Subcutaneous adipose tissue (tissue), 4 donors: ENCODE results near the gene WFDC10B. TPM values are rescaled to one million over a fixed set of nuclear protein-coding genes. Genes with fewer than 3 reads are reported as not detected.

Source experiments
- CTCF ChIP-seq: fragments of 450-650 bp; IDR thresholded peaks from one replicate; pipeline ENCODE4 v1.5.1; 2016; ENCODE audit warnings: low read depth, mild to moderate bottlenecking, control low read depth, antibody characterized with exemption, moderate library complexity
- small RNA-seq: library from RNA; depleted of rRNA; stranded (forward); fragments of <200 nt; gene quantifications from one replicate; pipeline ENCODE3, GENCODE V24; 2016
- total RNA-seq, 4 donors: library from RNA; depleted of rRNA; stranded (reverse); fragments of >200 nt; gene quantifications; one replicate each; pipeline ENCODE4 v1.1.0, GENCODE V29; 2016

Gene WFDC10B
- total RNA-seq, 4 donors from 2014 or later = not detected

- no peak for TF ChIP-seq CTCF
Observed at GRCh38 chr20:45639687-45640086, 65.1 kb downstream of the WFDC10B start.

GRCh38 chr20:45636513-45636912 is 68.3 kb downstream of the WFDC10B start:
- TF ChIP-seq CTCF = no peak

Small RNA genes lying within 50 kb of the gene (small RNA-seq; reads per million reads assigned to genes)
- gene MIR3617 (not detected), gene SPINT5P (not detected)

Other genes with a start within 250 kb of the WFDC10B start
- gene WFDC2, start 235.3 kb downstream of the WFDC10B start, total RNA-seq = 1 to 10 TPM in 1 of 4 donors, not detected in 3; 2.6 TPM
- not detected for gene SPINT3, start 189.4 kb downstream of the WFDC10B start, total RNA-seq
- not detected for gene WFDC6, start 165.5 kb downstream of the WFDC10B start, total RNA-seq
- not detected for gene EPPIN, start 157.6 kb downstream of the WFDC10B start, total RNA-seq
- not detected for gene WFDC8, start 125.7 kb downstream of the WFDC10B start, total RNA-seq
- gene WFDC10A, start 75.3 kb downstream of the WFDC10B start, total RNA-seq = not detected
- gene WFDC9, start 73.7 kb downstream of the WFDC10B start, total RNA-seq = not detected
- not detected for gene WFDC11, start 34.8 kb downstream of the WFDC10B start, total RNA-seq
- gene WFDC13, start 3.0 kb downstream of the WFDC10B start, total RNA-seq = not detected
- gene SPINT4, start 17.3 kb upstream of the WFDC10B start, total RNA-seq = not detected
- gene WFDC3, start 86.9 kb upstream of the WFDC10B start, total RNA-seq = not detected
- 10 to 100 TPM; 17.0 to 28.1 (median 23.3) TPM for gene DNTTIP1, start 86.9 kb upstream of the WFDC10B start, total RNA-seq
- gene UBE2C, start 107.6 kb upstream of the WFDC10B start, total RNA-seq = 1 to 10 TPM in 3 of 4 donors, not detected in 1; 1.3 to 3.1 (median 1.8) TPM
- 1 to 10 TPM in 3 of 4 donors, not detected in 1; 2.3 to 3.1 (median 2.4) TPM for gene TNNC2, start 122.3 kb upstream of the WFDC10B start, total RNA-seq
- gene SNX21, start 128.8 kb upstream of the WFDC10B start, total RNA-seq = 100 to 1,000 TPM in 2 of 4 donors, 10 to 100 TPM in 2; 31.6 to 153 (median 90.8) TPM
- gene ACOT8, start 152.4 kb upstream of the WFDC10B start, total RNA-seq = 10 to 100 TPM; 21.9 to 32.6 (median 27.1) TPM
- gene ZSWIM3, start 152.6 kb upstream of the WFDC10B start, total RNA-seq = 1 to 10 TPM; 2.1 to 4.4 (median 2.7) TPM
- gene ZSWIM1, start 176.2 kb upstream of the WFDC10B start, total RNA-seq = 1 to 10 TPM; 5.9 to 7.0 (median 6.7) TPM
- 10 to 100 TPM in 1 of 4 donors, 1 to 10 TPM in 3; 2.2 to 13.4 (median 2.9) TPM for gene SPATA25, start 182.6 kb upstream of the WFDC10B start, total RNA-seq
- 10 to 100 TPM in 2 of 4 donors, 1 to 10 TPM in 2; 2.3 to 15.1 (median 10.0) TPM for gene NEURL2, start 186.2 kb upstream of the WFDC10B start, total RNA-seq
- gene CTSA, start 186.3 kb upstream of the WFDC10B start, total RNA-seq = 100 to 1,000 TPM in 2 of 4 donors, 10 to 100 TPM in 2; 79.1 to 164 (median 109) TPM
- 100 to 1,000 TPM; 135 to 475 (median 261) TPM for gene PLTP, start 207.1 kb upstream of the WFDC10B start, total RNA-seq
- 10 to 100 TPM; 20.7 to 39.2 (median 24.8) TPM for gene PCIF1, start 229.7 kb upstream of the WFDC10B start, total RNA-seq